ENCODE data around the gene CD99L2. TPM values are rescaled to one million over a fixed set of nuclear protein-coding genes. Genes with fewer than 3 reads are reported as not detected.

CD99L2 gene
- polyA plus RNA-seq, 3 donors, result 13.1 to 18.4 (median 16.7) TPM

DNA sequence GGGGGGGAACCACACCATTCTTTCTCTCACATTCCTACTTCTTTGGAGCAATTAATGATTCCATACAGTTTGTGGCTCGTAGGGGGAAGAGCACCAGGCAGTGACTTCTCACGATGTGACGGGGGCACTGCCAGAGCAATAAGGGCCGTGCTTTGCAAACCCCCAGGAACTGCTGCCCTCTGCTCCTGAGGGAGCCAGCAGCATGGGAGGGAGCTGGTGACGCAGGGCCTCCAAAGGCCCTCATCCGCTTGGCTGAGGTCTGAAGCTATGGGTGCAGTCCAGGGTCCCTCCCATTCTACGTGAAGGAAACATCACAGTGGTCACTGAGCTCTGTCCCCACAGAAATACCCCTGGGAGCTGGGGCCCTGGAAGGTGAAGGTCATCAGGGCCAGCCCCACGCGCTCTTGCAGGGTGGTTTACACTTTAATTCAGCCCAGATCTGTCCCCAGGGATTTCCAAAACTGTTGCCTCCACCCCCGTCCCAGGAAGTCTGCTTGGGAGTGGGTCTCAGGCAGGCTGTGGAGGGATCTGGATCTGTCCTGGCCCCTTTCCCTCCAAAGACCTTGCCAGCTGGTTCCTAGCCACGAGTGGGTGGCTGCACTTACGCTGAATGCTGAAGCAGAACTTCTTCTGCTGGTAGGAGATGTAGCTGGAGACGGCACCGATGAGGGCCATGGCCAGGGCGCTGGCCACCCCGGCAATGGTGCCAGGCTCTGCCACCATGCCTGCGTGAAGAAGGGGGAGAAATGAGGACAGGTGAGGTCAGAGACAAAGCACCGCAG lies 122.7 kb downstream of the CD99L2 start:
- no peak overlapping the region for H3K9ac ChIP-seq (ENCODE audit: insufficient read depth, low read length, poor library complexity, severe bottlenecking)
- H3K4me3 Mint-ChIP-seq, result no peak overlapping the region
- no peak overlapping the region for H2AFZ ChIP-seq (ENCODE audit: insufficient read depth, low read depth, low read length, poor library complexity, severe bottlenecking)
- 94% methylated on average over 3 of the region's 18 CpGs for WGBS (ENCODE audit: insufficient coverage)
- no peak for DNase-seq
- no peak overlapping the region for H3K4me3 ChIP-seq (replicated peaks in 1 of 3; ENCODE audit: low read depth in 2 of 3, low read length in 3 of 3)
- peaks cover 26% of the 10 kb centered on the region for H3K4me1 Mint-ChIP-seq
- no peak overlapping the region for H3K4me2 ChIP-seq (replicated peaks; ENCODE audit: extremely low read depth, low read length, poor library complexity, severe bottlenecking)
- TF ChIP-seq, protein P1, sequence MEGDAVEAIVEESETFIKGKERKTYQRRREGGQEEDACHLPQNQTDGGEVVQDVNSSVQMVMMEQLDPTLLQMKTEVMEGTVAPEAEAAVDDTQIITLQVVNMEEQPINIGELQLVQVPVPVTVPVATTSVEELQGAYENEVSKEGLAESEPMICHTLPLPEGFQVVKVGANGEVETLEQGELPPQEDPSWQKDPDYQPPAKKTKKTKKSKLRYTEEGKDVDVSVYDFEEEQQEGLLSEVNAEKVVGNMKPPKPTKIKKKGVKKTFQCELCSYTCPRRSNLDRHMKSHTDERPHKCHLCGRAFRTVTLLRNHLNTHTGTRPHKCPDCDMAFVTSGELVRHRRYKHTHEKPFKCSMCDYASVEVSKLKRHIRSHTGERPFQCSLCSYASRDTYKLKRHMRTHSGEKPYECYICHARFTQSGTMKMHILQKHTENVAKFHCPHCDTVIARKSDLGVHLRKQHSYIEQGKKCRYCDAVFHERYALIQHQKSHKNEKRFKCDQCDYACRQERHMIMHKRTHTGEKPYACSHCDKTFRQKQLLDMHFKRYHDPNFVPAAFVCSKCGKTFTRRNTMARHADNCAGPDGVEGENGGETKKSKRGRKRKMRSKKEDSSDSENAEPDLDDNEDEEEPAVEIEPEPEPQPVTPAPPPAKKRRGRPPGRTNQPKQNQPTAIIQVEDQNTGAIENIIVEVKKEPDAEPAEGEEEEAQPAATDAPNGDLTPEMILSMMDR (IDR thresholded peaks at IDR 0.05), result no peak
- peaks cover 0 to 9% (median 2%) of the 10 kb centered on the region in 3 donors for H3K27me3 Mint-ChIP-seq (ENCODE audit: low read depth in 3 of 3)
- intact Hi-C loops (cut with micrococcal nuclease), result no loop called here
- no peaks in the 10 kb centered on the region for H3K27me3 ChIP-seq (ENCODE audit: control insufficient read depth in 2 of 2, insufficient read depth in 2 of 2, low read length in 2 of 2)
- no peak overlapping the region for H3K27ac ChIP-seq (ENCODE audit: low read depth in 1 of 2, low read length in 2 of 2)
- H3K36me3 ChIP-seq (replicated peaks in 1 of 2; ENCODE audit: control insufficient read depth in 1 of 2, insufficient read depth in 2 of 2, low read length in 2 of 2), result peaks cover 13 to 14% of the 10 kb centered on the region in 2 donors
- no peaks in the 10 kb centered on the region for H3K9me3 ChIP-seq (replicated peaks in 1 of 2; ENCODE audit: control insufficient read depth in 1 of 2, insufficient read depth in 1 of 2, low read length in 2 of 2)
- peaks cover 0 to 2% (median 0%) of the 10 kb centered on the region in 7 donors for H3K9me3 Mint-ChIP-seq
- no peaks in the 10 kb centered on the region for H3K79me2 ChIP-seq (ENCODE audit: insufficient read depth, low read length)
- H3K4me1 ChIP-seq (ENCODE audit: control insufficient read depth in 1 of 2, insufficient read depth in 2 of 2, low read length in 2 of 2), result peaks cover 0 to 3% of the 10 kb centered on the region in 2 donors
- H3K36me3 Mint-ChIP-seq, result peaks cover 13 to 18% of the 10 kb centered on the region in 2 donors
- peak overlapping the region in 2 of 7 donors; percentile 21 to 37 for H3K27ac Mint-ChIP-seq
- no peaks in the 10 kb centered on the region for H4K20me1 ChIP-seq (ENCODE audit: insufficient read depth, low read length)

DNA sequence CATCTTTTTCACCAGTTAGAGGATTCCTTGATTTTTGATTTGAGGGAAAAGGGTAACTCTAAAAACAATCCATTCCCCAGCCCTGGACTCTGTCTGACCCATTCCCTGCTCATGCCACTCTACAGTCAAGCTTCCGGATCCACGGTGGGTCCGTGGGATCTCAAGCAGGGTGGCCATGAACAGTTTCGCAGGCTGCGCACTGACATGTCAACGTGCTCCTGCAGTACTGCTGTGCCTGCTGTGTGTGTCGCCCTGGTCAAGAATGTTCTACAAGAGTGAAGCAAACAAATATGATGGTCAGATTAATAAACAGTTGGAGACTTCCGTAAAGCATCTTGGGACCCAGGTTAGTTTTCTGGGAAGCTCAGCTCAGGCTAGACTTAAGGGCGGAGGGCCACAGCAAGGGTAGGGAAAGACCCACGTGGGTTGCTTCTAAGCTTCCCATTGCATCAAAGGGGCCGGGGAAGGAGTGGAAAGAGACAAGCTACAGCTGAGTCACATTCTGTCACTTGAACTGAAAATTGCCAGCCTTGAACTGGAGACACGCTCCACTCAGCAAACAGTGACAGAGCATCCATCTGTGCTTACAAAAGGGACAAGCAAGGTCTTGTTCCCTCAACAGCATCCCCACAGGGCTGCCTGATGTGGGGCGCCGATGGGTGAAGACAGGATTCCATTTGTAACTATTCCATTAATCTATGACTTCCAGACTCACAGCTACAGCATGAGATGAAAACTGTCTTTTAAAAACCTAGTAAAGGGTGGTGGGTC lies 123.5 kb downstream of the CD99L2 start:
- 92% methylated on average over 6 of the region's 14 CpGs for WGBS (ENCODE audit: insufficient coverage)
- no peaks in the 10 kb centered on the region for H3K27me3 ChIP-seq (ENCODE audit: control insufficient read depth in 2 of 2, insufficient read depth in 2 of 2, low read length in 2 of 2)
- H3K27ac Mint-ChIP-seq, result peak overlapping the region in 1 of 7 donors; percentile 55

More for the DNA sequence above, 123.5 kb downstream of the CD99L2 start:
- Histone ChIP-seq H3K79me2 (ENCODE audit: insufficient read depth, low read length) (no peaks in the 10 kb centered on the region), H2AFZ (ENCODE audit: insufficient read depth, low read depth, low read length, poor library complexity, severe bottlenecking) (no peak overlapping the region), H3K4me1 (ENCODE audit: control insufficient read depth in 1 of 2, insufficient read depth in 2 of 2, low read length in 2 of 2) (peaks cover 0 to 3% of the 10 kb centered on the region in 2 donors), H3K4me2 (replicated peaks; ENCODE audit: extremely low read depth, low read length, poor library complexity, severe bottlenecking) (no peak overlapping the region), H4K20me1 (ENCODE audit: insufficient read depth, low read length) (no peaks in the 10 kb centered on the region), H3K9me3 (replicated peaks in 1 of 2; ENCODE audit: control insufficient read depth in 1 of 2, insufficient read depth in 1 of 2, low read length in 2 of 2) (no peaks in the 10 kb centered on the region), H3K4me3 (replicated peaks in 1 of 3; ENCODE audit: low read depth in 2 of 3, low read length in 3 of 3) (no peak overlapping the region), H3K36me3 (replicated peaks in 1 of 2; ENCODE audit: control insufficient read depth in 1 of 2, insufficient read depth in 2 of 2, low read length in 2 of 2) (peaks cover 13 to 18% of the 10 kb centered on the region in 2 donors), H3K27ac (ENCODE audit: low read depth in 1 of 2, low read length in 2 of 2) (no peak overlapping the region), H3K9ac (ENCODE audit: insufficient read depth, low read length, poor library complexity, severe bottlenecking) (no peak overlapping the region)
- peaks cover 0 to 2% (median 0%) of the 10 kb centered on the region in 7 donors for H3K9me3 Mint-ChIP-seq
- peaks cover 0 to 9% (median 2%) of the 10 kb centered on the region in 3 donors for H3K27me3 Mint-ChIP-seq (ENCODE audit: low read depth in 3 of 3)
- TF ChIP-seq, protein P1 (IDR thresholded peaks at IDR 0.05), result no peak
- peaks cover 22% of the 10 kb centered on the region for H3K4me1 Mint-ChIP-seq
- DNase-seq, result no peak
- intact Hi-C loops (cut with micrococcal nuclease), result no loop called here
- H3K4me3 Mint-ChIP-seq, result no peak overlapping the region
- peaks cover 16 to 18% of the 10 kb centered on the region in 2 donors for H3K36me3 Mint-ChIP-seq
